ENCODE results near the gene ST6GALNAC5.

DNA sequence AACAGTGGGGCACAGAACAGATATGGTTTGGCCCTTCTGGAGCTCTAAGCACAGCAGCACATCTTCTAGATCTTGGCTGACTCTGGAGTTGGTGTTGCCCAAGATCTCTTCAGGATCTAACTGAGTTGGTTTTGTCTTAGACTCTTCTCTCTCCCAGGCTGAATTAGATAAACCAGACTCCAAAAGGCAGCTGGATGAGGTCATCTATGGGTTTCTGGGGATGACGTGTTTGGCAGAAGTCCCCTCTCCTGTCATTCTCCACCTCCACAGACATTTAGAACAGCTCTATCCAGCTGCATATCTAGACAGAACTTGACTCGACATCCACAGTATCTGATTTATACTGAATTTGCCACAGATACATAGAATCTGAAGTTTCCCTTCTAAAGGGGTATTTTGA lies 75.3 kb downstream of the ST6GALNAC5 start:
- TF ChIP-seq CTCF (IDR thresholded peaks at IDR 0.05; ENCODE audit: insufficient read depth, low read length) (no peak), POLR2AphosphoS5 (IDR thresholded peaks at IDR 0.05; ENCODE audit: low read depth) (no peak), GABPA (IDR thresholded peaks at IDR 0.05; ENCODE audit: low read depth) (no peak)

Measured in HL-60 (cell line).